Measurements from ENCODE around the gene BANF2. TPM values are rescaled to one million over a fixed set of nuclear protein-coding genes. Genes with fewer than 3 reads are reported as not detected.

BANF2 gene
- total RNA-seq, 2 donors from 2014 or later, result 1.9 TPM; not detected in 1

DNA sequence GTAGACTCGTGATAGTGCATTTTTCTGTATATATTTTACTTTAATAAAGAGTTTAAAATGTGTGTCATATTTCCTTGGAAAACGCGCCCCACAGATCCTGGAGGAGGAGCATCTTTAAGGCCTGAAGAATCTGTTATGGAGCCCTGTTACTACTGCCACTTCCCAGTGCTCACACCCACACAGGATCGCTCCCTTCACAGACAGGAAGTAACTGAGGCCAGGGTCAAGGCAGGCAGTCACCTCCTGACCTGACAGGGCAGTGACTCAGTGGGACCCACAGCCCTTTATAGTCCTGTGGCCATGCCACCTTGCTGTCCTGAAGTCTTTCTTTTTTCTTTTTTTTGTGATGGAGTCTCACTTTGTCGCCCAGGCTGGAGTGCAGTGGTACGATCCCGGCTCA, 26.7 kb upstream of the BANF2 start:
- TF ChIP-seq POLR2AphosphoS5 (IDR thresholded peaks at IDR 0.05) (no peak), POLR2A (IDR thresholded peaks at IDR 0.05) (no peak)
- TF ChIP-seq, protein P1, sequence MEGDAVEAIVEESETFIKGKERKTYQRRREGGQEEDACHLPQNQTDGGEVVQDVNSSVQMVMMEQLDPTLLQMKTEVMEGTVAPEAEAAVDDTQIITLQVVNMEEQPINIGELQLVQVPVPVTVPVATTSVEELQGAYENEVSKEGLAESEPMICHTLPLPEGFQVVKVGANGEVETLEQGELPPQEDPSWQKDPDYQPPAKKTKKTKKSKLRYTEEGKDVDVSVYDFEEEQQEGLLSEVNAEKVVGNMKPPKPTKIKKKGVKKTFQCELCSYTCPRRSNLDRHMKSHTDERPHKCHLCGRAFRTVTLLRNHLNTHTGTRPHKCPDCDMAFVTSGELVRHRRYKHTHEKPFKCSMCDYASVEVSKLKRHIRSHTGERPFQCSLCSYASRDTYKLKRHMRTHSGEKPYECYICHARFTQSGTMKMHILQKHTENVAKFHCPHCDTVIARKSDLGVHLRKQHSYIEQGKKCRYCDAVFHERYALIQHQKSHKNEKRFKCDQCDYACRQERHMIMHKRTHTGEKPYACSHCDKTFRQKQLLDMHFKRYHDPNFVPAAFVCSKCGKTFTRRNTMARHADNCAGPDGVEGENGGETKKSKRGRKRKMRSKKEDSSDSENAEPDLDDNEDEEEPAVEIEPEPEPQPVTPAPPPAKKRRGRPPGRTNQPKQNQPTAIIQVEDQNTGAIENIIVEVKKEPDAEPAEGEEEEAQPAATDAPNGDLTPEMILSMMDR (IDR thresholded peaks at IDR 0.05), result no peak
- no peak for DNase-seq (ENCODE audit: low spot score)
- no peaks in the 10 kb centered on the region for H3K9me3 ChIP-seq
- H3K27ac ChIP-seq, result no peak overlapping the region
- intact Hi-C loops (cut with DNase I), result no loop called here
- WGBS, result 83% methylated on average over 7 of the region's 7 CpGs
- H3K27me3 ChIP-seq (replicated peaks; ENCODE audit: insufficient read depth), result no peaks in the 10 kb centered on the region
- no peaks in the 10 kb centered on the region for H3K36me3 ChIP-seq
- H3K4me1 ChIP-seq (replicated peaks), result peaks cover 4% of the 10 kb centered on the region
- H3K4me3 ChIP-seq, result no peak overlapping the region

DNA sequence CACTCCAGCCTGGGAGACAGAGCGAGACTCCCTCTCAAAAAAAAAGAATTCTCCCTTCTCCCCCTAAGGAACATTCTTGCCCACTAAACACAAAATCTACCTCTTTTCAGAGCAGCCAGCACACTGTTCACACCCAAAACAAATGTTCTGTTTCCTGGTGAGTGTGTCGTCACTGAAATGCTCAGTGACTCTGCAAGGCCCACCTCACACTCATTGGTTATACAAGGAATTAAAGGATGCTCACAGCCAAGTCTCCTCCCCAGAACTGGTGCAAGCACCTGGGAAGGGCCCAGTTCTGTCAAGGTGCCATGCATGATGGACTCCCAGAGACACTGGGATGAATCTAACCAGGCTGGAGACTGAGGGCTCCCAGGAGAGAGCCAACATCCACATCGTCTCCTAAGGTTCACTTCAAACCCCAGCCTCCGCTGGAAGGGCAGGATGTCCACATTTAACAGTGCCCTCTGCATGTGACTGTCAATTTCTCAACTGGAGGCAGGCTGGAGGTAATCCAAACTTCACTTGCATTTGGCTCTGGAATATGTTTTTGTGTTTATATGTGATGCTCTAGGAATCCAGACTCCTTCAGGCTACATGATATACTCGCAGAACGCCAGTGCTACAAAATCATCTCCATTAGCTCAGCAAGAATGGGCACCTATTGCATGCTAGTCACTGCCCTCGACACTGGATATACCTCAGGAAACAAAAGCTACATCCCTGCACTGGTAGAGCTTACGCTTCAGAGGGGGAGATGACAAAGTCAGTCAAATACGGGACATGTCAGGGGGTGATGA, 24.8 kb upstream of the BANF2 start:
- DNase-seq (ENCODE audit: low spot score), result no peak
- H3K4me3 ChIP-seq, result no peak overlapping the region
- 68% methylated on average over 9 of the region's 9 CpGs for WGBS
- TF ChIP-seq POLR2A (IDR thresholded peaks at IDR 0.05) (no peak), POLR2AphosphoS5 (IDR thresholded peaks at IDR 0.05) (peak; percentile 19)
- H3K9me3 ChIP-seq, result no peaks in the 10 kb centered on the region
- intact Hi-C loops (cut with DNase I), result no loop called here
- H3K36me3 ChIP-seq, result no peaks in the 10 kb centered on the region
- peaks cover 4% of the 10 kb centered on the region for H3K4me1 ChIP-seq (replicated peaks)
- no peaks in the 10 kb centered on the region for H3K27me3 ChIP-seq (replicated peaks; ENCODE audit: insufficient read depth)
- H3K27ac ChIP-seq, result no peak overlapping the region

DNA sequence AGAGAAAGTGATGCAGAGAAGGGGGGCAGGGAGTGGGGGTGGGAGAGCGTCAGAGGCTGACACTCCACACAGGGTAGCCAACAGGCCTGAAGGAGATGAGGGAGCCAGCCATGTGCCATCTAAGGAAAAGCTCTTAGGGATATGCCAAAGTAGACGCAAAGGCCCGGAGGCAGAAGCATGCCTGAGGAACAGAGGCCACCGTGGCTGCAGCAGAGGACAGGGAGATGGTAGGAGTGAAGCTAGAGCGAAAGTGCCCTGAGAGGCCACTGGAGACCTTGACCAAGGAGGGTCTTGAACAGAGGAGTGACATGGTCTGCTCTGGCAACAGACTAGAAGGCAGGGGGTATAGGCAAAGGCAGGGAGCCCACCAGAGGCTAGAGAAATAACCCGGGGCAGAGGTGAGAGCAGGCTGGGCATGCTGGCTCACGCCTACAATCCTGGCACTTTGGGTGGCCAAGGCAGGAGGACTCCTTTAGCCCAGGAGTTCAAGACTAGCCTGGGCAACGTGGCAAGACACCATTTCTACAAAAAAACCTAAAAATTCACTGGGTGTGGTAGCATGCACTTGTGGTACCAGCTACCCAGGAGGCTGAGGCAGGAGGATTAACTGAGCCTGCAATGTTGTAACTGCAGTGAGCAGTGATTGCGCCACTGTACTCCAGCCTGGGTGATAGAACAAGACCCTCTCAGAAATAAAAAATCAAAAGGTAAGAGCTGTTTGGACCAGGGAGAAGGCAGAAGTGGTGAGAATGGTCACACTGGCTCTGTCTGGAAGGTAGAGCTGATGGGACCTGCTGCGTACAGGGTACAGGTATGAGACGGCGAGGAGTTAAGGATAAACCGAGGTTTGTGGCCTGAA, 24.0 kb upstream of the BANF2 start:
- H3K4me3 ChIP-seq, result no peak overlapping the region
- no peaks in the 10 kb centered on the region for H3K36me3 ChIP-seq
- no peaks in the 10 kb centered on the region for H3K9me3 ChIP-seq
- no peak overlapping the region for H3K27ac ChIP-seq
- 81% methylated on average over 13 of the region's 13 CpGs for WGBS
- no peaks in the 10 kb centered on the region for H3K27me3 ChIP-seq (replicated peaks; ENCODE audit: insufficient read depth)
- peaks cover 4% of the 10 kb centered on the region for H3K4me1 ChIP-seq (replicated peaks)
- DNase-seq (ENCODE audit: low spot score), result no peak
- TF ChIP-seq POLR2AphosphoS5 (IDR thresholded peaks at IDR 0.05) (no peak), POLR2A (IDR thresholded peaks at IDR 0.05) (no peak)
- TF ChIP-seq, protein P1 (IDR thresholded peaks at IDR 0.05), result no peak
- intact Hi-C loops (cut with DNase I), result no loop called here

DNA sequence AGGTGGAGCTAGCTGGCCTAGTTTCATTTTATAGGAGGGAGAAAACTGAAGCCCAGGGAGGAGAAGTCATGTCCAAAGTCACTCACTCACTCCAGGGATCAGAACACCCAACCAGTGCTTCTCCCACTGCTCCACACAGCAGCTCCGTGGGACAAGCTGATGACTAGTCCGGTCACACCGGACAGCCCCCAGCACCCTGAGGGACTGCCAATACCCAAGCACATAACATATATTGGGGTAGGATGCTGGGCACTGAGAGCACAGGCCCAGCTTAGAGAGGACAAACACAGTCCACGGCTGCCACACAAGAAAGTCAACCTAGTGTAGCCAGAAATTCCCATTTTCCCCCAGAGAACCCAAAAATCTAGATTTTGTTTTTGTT, 23.4 kb upstream of the BANF2 start:
- intact Hi-C loops (cut with DNase I), result no loop called here
- H3K4me1 ChIP-seq (replicated peaks), result peaks cover 4% of the 10 kb centered on the region
- no peak for TF ChIP-seq POLR2A (IDR thresholded peaks at IDR 0.05)
- TF ChIP-seq, protein P1 (IDR thresholded peaks at IDR 0.05), result no peak
- TF ChIP-seq POLR2AphosphoS5 (IDR thresholded peaks at IDR 0.05), result no peak
- no peak overlapping the region for H3K27ac ChIP-seq
- H3K4me3 ChIP-seq, result no peak overlapping the region
- H3K36me3 ChIP-seq, result no peaks in the 10 kb centered on the region
- no peaks in the 10 kb centered on the region for H3K9me3 ChIP-seq
- no peak for DNase-seq (ENCODE audit: low spot score)
- H3K27me3 ChIP-seq (replicated peaks; ENCODE audit: insufficient read depth), result no peaks in the 10 kb centered on the region
- 85% methylated on average over 4 of the region's 4 CpGs for WGBS

DNA sequence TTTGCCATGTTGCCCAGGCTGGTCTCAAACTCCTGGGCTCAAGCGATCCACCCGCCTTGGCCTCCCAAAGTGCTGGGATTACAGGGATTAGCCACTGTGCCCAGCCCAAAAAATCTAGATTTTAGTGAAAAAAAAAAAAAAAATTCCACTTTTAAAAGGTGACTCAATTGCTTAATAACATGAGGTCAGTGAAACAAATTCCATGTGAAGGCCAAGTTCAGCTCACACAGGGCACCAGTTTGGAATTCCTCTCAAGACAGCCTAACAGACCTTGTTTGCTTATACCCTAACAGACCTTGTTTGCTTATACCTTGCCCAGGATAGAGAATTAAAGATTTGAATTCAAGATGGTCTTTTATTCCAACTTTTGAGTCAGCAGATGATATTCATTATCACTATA, 22.8 kb upstream of the BANF2 start:
- no peak for DNase-seq (ENCODE audit: low spot score)
- Histone ChIP-seq H3K27ac (no peak overlapping the region), H3K9me3 (no peaks in the 10 kb centered on the region), H3K4me1 (replicated peaks) (peaks cover 4% of the 10 kb centered on the region), H3K4me3 (no peak overlapping the region), H3K36me3 (no peaks in the 10 kb centered on the region), H3K27me3 (replicated peaks; ENCODE audit: insufficient read depth) (no peaks in the 10 kb centered on the region)
- no peak for TF ChIP-seq POLR2AphosphoS5 (IDR thresholded peaks at IDR 0.05)
- no peak for TF ChIP-seq POLR2A (IDR thresholded peaks at IDR 0.05)
- TF ChIP-seq, protein P1 (IDR thresholded peaks at IDR 0.05), result no peak
- WGBS, result 92% methylated on average over 2 of the region's 2 CpGs
- intact Hi-C loops (cut with DNase I), result no loop called here

All from prostate gland (tissue), 2 donors.